HepG2 (cell line): Measurements from ENCODE around the gene STIM2. TPM values are rescaled to one million over a fixed set of nuclear protein-coding genes. Genes with fewer than 3 reads are reported as not detected.
A peak's percentile ranks its signal among the peaks of the same experiment; 100 is the strongest.

ENCODE experiments used
- ATAD3A ChIP-seq: sonication (generic); formaldehyde crosslinking; IDR thresholded peaks from 2 replicates; pipeline ENCODE4 v1.4.0; 2020; ENCODE audit warnings: missing genetic modification reagents
- CHD2 ChIP-seq: IDR thresholded peaks from 2 replicates; pipeline ENCODE4 v1.6.1; 2011; ENCODE audit warnings: low read depth, low read length, improper control_type of control experiment
- HNF4A ChIP-seq: sonication (generic); formaldehyde crosslinking; IDR thresholded peaks from 2 replicates; pipeline ENCODE4 v1.4.0; 2020; ENCODE audit warnings: missing genetic modification reagents
- HNRNPK ChIP-seq: fragments of 200-400 bp; formaldehyde crosslinking; IDR thresholded peaks from 2 replicates; pipeline ENCODE4 v1.6.1; 2018; ENCODE audit warnings: low read length, low read depth, moderate library complexity, mild to moderate bottlenecking; ENCODE audit not compliant: poor library complexity, severe bottlenecking
- KDM5B ChIP-seq: sonication (generic); formaldehyde crosslinking; IDR thresholded peaks from 2 replicates; pipeline ENCODE4 v1.4.0; 2020; ENCODE audit warnings: missing genetic modification reagents, mild to moderate bottlenecking, borderline replicate concordance
- PHF8 ChIP-seq: sonication (generic); formaldehyde crosslinking; IDR thresholded peaks from 2 replicates; pipeline ENCODE4 v1.5.0; 2020; ENCODE audit warnings: missing genetic modification reagents
- POLR2AphosphoS5 ChIP-seq: IDR thresholded peaks from 2 replicates; pipeline ENCODE4 v1.6.1; 2012; ENCODE audit warnings: low read depth, low read length
- SOX13 ChIP-seq, 3 experiments: fragments of 450-650 bp in 1 of 3; sonication (generic) in 1 of 3; formaldehyde crosslinking in 1 of 3; IDR thresholded peaks in 2 of 3; conservative IDR thresholded peaks in 1 of 3; 2 replicates each; pipeline versions ENCODE4 v1.5.0 to v1.6.1; 2016 to 2020; ENCODE audit warnings: antibody characterized with exemption in 1 of 3, mild to moderate bottlenecking in 1 of 3, missing compliant biosample characterization in 1 of 3, missing genetic modification reagents in 1 of 3, moderate library complexity in 1 of 3
- ZBTB42 ChIP-seq: sonication (generic); formaldehyde crosslinking; IDR thresholded peaks from 2 replicates; pipeline ENCODE4 v1.5.0; 2020; ENCODE audit warnings: mild to moderate bottlenecking, missing genetic modification reagents
- ZFX ChIP-seq: sonication (generic); formaldehyde crosslinking; IDR thresholded peaks from 2 replicates; pipeline ENCODE4 v1.4.0; 2020; ENCODE audit warnings: mild to moderate bottlenecking, low read depth, missing genetic modification reagents, moderate library complexity
- ZNF24 ChIP-seq: fragments of 450-650 bp; IDR thresholded peaks from 2 replicates; pipeline ENCODE4 v1.6.1; 2017; ENCODE audit warnings: antibody characterized with exemption, mild to moderate bottlenecking
- ZNF253 ChIP-seq: sonication (generic); formaldehyde crosslinking; IDR thresholded peaks from 2 replicates; pipeline ENCODE4 v1.8.0; 2022; ENCODE audit warnings: mild to moderate bottlenecking, missing genetic modification reagents, borderline replicate concordance
- ZNF501 ChIP-seq: sonication (generic); formaldehyde crosslinking; IDR thresholded peaks from 2 replicates; pipeline ENCODE4 v1.5.1; 2020; ENCODE audit warnings: mild to moderate bottlenecking, moderate library complexity, missing genetic modification reagents
- ZNF546 ChIP-seq: sonication (generic); formaldehyde crosslinking; conservative IDR thresholded peaks from 2 replicates; pipeline ENCODE4 v1.8.1; 2023; ENCODE audit warnings: mild to moderate bottlenecking, missing genetic modification reagents
- ZNF598 ChIP-seq: sonication (generic); formaldehyde crosslinking; IDR thresholded peaks from 2 replicates; pipeline ENCODE4 v1.5.1; 2020; ENCODE audit warnings: mild to moderate bottlenecking, missing genetic modification reagents, borderline replicate concordance
- ZNF605 ChIP-seq: sonication (generic); formaldehyde crosslinking; IDR thresholded peaks from 2 replicates; pipeline ENCODE4 v1.8.0; 2022; ENCODE audit warnings: mild to moderate bottlenecking, missing genetic modification reagents
- ZNF607 ChIP-seq: sonication (generic); formaldehyde crosslinking; IDR thresholded peaks from 2 replicates; pipeline ENCODE4 v1.5.1; 2020; ENCODE audit warnings: missing genetic modification reagents, mild to moderate bottlenecking, borderline replicate concordance
- ZNF839 ChIP-seq: sonication (generic); formaldehyde crosslinking; IDR thresholded peaks from 2 replicates; pipeline ENCODE4 v1.4.0; 2020; ENCODE audit warnings: missing genetic modification reagents, mild to moderate bottlenecking, borderline replicate concordance
- polyA plus RNA-seq, 8 experiments: library from polyadenylated mRNA; depleted of rRNA in 3 of 8; stranded (reverse) in 7 of 8; unstranded in 1 of 8; fragments of >200 nt; fragmentation: Illumina TruSeq in 4 of 8; extraction: Trizol in 4 of 8; gene quantifications; 2 replicates each; pipeline versions ENCODE4 v1.2.1 to v1.2.3, GENCODE V29; 2011 to 2016; ENCODE audit warnings: low read depth in 4 of 8, missing spikeins in 1 of 8, mixed read lengths in 1 of 8; ENCODE audit not compliant: insufficient read depth in 1 of 8
- total RNA-seq, 5 experiments: library from RNA; depleted of rRNA; stranded (reverse); fragments of >200 nt; fragmentation: Illumina TruSeq; extraction: Trizol; gene quantifications; 2 replicates each; pipeline ENCODE4 v1.2.3, GENCODE V29; 2016; ENCODE audit warnings: low read depth in 1 of 5
- TF ChIP-seq, protein P1 (sequence below): sonication (generic); formaldehyde crosslinking; IDR thresholded peaks from 2 replicates; pipeline ENCODE4 v1.4.0; 2020; ENCODE audit warnings: missing genetic modification reagents, borderline replicate concordance
- TF ChIP-seq, protein P2 (sequence below): sonication (generic); formaldehyde crosslinking; IDR thresholded peaks from 2 replicates; pipeline ENCODE4 v1.4.0; 2020; ENCODE audit warnings: mild to moderate bottlenecking, missing genetic modification reagents
- TF ChIP-seq, protein P3 (sequence below): sonication (generic); formaldehyde crosslinking; IDR thresholded peaks from 2 replicates; pipeline ENCODE4 v1.8.0; 2022; ENCODE audit warnings: missing genetic modification reagents, mild to moderate bottlenecking, borderline replicate concordance
- TF ChIP-seq, protein P4 (sequence below): sonication (generic); formaldehyde crosslinking; IDR thresholded peaks from 2 replicates; pipeline ENCODE4 v1.4.0; 2020; ENCODE audit warnings: mild to moderate bottlenecking, missing genetic modification reagents
- TF ChIP-seq, protein P5 (sequence below): conservative IDR thresholded peaks from 2 replicates; pipeline ENCODE4 v1.6.1; 2018; ENCODE audit warnings: missing genetic modification reagents

Gene STIM2
- total and polyA plus RNA-seq, 2 of the 13 experiments (the other 11 are each of a cell fraction or from before 2014, with no cell fraction given): 19.3 to 19.4 TPM

DNA sequence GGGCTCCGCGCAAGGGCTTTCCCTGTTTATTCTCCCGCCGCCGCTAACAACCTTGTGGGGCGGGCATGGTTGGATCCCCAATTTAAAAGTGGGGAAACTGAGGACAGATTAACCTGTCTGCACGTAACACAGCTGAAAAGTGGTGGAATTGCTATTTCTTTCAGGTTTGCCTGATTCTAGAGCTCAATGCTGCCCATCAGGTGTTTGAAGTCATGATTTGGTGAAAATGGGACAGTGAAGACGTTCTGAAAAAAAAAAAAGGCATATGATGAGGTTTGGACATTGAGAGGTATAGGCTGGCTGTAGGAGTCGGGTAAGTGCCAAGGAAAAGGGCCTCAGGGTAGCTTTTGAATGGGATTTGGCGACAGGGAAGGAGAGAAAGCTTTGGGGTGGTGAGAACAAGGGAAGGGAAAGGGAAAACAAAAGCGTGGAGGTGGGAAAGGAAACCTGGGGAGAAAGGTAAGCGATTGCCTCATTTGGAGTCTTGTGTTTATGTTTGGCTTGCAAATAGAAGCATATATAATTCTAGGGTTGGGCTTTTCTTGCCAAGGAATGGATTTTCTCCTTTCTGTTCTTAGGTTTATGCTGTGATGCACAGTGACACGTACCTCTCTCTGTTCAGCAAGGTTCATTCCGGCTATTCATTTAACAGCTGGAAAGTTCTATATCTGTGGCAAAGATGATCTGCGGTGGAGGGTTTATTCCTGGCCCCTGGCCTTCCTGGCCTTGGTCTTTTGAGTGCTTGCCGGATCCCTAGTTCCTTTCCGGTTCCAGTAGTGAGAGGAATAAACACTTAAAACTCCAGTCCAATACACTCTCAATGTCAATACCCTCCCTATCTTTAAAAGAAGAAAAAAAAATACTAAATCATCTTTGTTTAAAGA lies 2.4 kb upstream of the STIM2 start (continued):
- TF ChIP-seq, protein P1, sequence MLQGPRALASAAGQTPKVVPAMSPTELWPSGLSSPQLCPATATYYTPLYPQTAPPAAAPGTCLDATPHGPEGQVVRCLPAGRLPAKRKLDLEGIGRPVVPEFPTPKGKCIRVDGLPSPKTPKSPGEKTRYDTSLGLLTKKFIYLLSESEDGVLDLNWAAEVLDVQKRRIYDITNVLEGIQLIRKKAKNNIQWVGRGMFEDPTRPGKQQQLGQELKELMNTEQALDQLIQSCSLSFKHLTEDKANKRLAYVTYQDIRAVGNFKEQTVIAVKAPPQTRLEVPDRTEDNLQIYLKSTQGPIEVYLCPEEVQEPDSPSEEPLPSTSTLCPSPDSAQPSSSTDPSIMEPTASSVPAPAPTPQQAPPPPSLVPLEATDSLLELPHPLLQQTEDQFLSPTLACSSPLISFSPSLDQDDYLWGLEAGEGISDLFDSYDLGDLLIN: no peak
- no peak for TF ChIP-seq SOX13 (IDR thresholded peaks at IDR 0.05)
- no peak for TF ChIP-seq SOX13 (CRISPR knock-in tag; conservative IDR thresholded peaks at IDR 0.05 in 1 of 2, IDR thresholded peaks at IDR 0.05 in 1 of 2)
- no peak for TF ChIP-seq KDM5B (CRISPR knock-in tag)
- peak; percentile 36 for TF ChIP-seq ZNF501
- TF ChIP-seq HNF4A (CRISPR knock-in tag): no peak
- TF ChIP-seq ZFX: peak; percentile 7; the same call in 1 of the 2 replicates
- TF ChIP-seq CHD2: no peak
- TF ChIP-seq, protein P2, sequence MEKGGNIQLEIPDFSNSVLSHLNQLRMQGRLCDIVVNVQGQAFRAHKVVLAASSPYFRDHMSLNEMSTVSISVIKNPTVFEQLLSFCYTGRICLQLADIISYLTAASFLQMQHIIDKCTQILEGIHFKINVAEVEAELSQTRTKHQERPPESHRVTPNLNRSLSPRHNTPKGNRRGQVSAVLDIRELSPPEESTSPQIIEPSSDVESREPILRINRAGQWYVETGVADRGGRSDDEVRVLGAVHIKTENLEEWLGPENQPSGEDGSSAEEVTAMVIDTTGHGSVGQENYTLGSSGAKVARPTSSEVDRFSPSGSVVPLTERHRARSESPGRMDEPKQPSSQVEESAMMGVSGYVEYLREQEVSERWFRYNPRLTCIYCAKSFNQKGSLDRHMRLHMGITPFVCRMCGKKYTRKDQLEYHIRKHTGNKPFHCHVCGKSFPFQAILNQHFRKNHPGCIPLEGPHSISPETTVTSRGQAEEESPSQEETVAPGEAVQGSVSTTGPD (CRISPR knock-in tag): no peak
- no peak for TF ChIP-seq ZNF253
- no peak for TF ChIP-seq ZNF839 (CRISPR knock-in tag)
- TF ChIP-seq, protein P3, sequence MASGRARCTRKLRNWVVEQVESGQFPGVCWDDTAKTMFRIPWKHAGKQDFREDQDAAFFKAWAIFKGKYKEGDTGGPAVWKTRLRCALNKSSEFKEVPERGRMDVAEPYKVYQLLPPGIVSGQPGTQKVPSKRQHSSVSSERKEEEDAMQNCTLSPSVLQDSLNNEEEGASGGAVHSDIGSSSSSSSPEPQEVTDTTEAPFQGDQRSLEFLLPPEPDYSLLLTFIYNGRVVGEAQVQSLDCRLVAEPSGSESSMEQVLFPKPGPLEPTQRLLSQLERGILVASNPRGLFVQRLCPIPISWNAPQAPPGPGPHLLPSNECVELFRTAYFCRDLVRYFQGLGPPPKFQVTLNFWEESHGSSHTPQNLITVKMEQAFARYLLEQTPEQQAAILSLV (CRISPR knock-in tag): 0 out of 2 replicates have a peak, but pooled peaks have one; percentile 18
- TF ChIP-seq ZNF607 (CRISPR knock-in tag): no peak
- no peak for TF ChIP-seq ATAD3A
- TF ChIP-seq, protein P4, sequence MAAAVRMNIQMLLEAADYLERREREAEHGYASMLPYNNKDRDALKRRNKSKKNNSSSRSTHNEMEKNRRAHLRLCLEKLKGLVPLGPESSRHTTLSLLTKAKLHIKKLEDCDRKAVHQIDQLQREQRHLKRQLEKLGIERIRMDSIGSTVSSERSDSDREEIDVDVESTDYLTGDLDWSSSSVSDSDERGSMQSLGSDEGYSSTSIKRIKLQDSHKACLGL (CRISPR knock-in tag): no peak
- peak; percentile 57; the same call in 1 of the 2 replicates for TF ChIP-seq ZNF546 (CRISPR knock-in tag)
- no peak for TF ChIP-seq ZNF598
- TF ChIP-seq, protein P5, sequence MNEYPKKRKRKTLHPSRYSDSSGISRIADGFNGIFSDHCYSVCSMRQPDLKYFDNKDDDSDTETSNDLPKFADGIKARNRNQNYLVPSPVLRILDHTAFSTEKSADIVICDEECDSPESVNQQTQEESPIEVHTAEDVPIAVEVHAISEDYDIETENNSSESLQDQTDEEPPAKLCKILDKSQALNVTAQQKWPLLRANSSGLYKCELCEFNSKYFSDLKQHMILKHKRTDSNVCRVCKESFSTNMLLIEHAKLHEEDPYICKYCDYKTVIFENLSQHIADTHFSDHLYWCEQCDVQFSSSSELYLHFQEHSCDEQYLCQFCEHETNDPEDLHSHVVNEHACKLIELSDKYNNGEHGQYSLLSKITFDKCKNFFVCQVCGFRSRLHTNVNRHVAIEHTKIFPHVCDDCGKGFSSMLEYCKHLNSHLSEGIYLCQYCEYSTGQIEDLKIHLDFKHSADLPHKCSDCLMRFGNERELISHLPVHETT: 0 out of 2 replicates have a peak, but pooled peaks have one; percentile 2
- no peak for TF ChIP-seq ZNF24
- peak; percentile 29 for TF ChIP-seq HNRNPK
- no peak for TF ChIP-seq ZNF605 (CRISPR knock-in tag)
- TF ChIP-seq POLR2AphosphoS5: no peak
- TF ChIP-seq PHF8 (CRISPR knock-in tag): no peak
- TF ChIP-seq ZBTB42 (CRISPR knock-in tag): 0 out of 2 replicates have a peak, but pooled peaks have one; percentile 12
